CD4-positive, CD25-positive, alpha-beta regulatory T cell (primary cell): ENCODE results near the gene GPC5. TPM values are rescaled to one million over a fixed set of nuclear protein-coding genes. Genes with fewer than 3 reads are reported as not detected.

Experiments
- ATAC-seq, 2 donors: fragments of 150-1000 bp; cut with Tn5 transposase; one replicate each; pipeline ENCODE4 v1.10.0; 2021; ENCODE audit warnings: low read depth in 2 of 2, moderate number of reproducible peaks in 2 of 2, moderate library complexity in 1 of 2
- DNase-seq, 3 donors: peaks; one replicate each; pipeline versions ENCODE4 v3.0.0 to v3.0.0-alpha.2; 2012 to 2022; ENCODE audit warnings: mixed read lengths in 1 of 3
- H3K27ac ChIP-seq: one replicate; pipeline ENCODE4 v1.7.0; 2013; ENCODE audit warnings: mild to moderate bottlenecking, low read length; ENCODE audit not compliant: insufficient read depth, poor library complexity, severe bottlenecking
- H3K27me3 ChIP-seq: one replicate; pipeline ENCODE4 v1.7.0; 2013; ENCODE audit warnings: low read length; ENCODE audit not compliant: control insufficient read depth, insufficient read depth
- H3K36me3 ChIP-seq: one replicate; pipeline ENCODE4 v1.7.0; 2013; ENCODE audit warnings: mild to moderate bottlenecking, low read length, moderate library complexity; ENCODE audit not compliant: control insufficient read depth, insufficient read depth
- H3K4me1 ChIP-seq: 2 replicates; pipeline ENCODE4 v1.7.0; 2013; ENCODE audit warnings: mild to moderate bottlenecking, low read length; ENCODE audit not compliant: insufficient read depth, control insufficient read depth, poor library complexity, severe bottlenecking
- H3K4me3 ChIP-seq: one replicate; pipeline ENCODE4 v1.7.0; 2013; ENCODE audit warnings: low read depth, mild to moderate bottlenecking, low read length, moderate library complexity
- H3K9me3 ChIP-seq, 2 experiments: 1 replicate in 1 of 2; 2 replicates in 1 of 2; pipeline ENCODE4 v1.7.0; 2013; ENCODE audit warnings: low read length in 2 of 2, mild to moderate bottlenecking in 1 of 2, moderate library complexity in 1 of 2; ENCODE audit not compliant: control insufficient read depth in 2 of 2
- H3K27ac Mint-ChIP-seq, 3 donors: one replicate each; pipeline ENCODE4 v1.8.0; 2020 to 2022; ENCODE audit warnings: mild to moderate bottlenecking in 3 of 3, mixed read lengths in 3 of 3, moderate library complexity in 2 of 3
- H3K27me3 Mint-ChIP-seq: one replicate; pipeline ENCODE4 v1.8.0; 2022; ENCODE audit warnings: mild to moderate bottlenecking, mixed read lengths
- H3K36me3 Mint-ChIP-seq: one replicate; pipeline ENCODE4 v1.8.0; 2020; ENCODE audit warnings: mixed read lengths
- H3K4me1 Mint-ChIP-seq, 4 donors: one replicate each; pipeline ENCODE4 v1.8.0; 2020 to 2022; ENCODE audit warnings: mixed read lengths in 4 of 4, mild to moderate bottlenecking in 1 of 4
- H3K4me3 Mint-ChIP-seq, 4 donors: one replicate each; pipeline ENCODE4 v1.8.0; 2020 to 2022; ENCODE audit warnings: mild to moderate bottlenecking in 4 of 4, mixed read lengths in 4 of 4, moderate library complexity in 3 of 4
- H3K9me3 Mint-ChIP-seq, 7 donors: one replicate each; pipeline ENCODE4 v1.8.0; 2020 to 2022; ENCODE audit warnings: mixed read lengths in 7 of 7, mild to moderate bottlenecking in 3 of 7, moderate library complexity in 2 of 7
- polyA plus RNA-seq, 4 donors: library from polyadenylated mRNA; unstranded; fragments of 300-500 nt; fragmentation: Illumina TruSeq; gene quantifications; one replicate each; pipeline ENCODE4 v1.2.3, GENCODE V29; 2021
- total RNA-seq: library from RNA; stranded (reverse); gene quantifications from one replicate; pipeline ENCODE4 v1.2.3, GENCODE V29; 2022

GPC5 gene
- total and polyA plus RNA-seq, 5 donors from 2014 or later, result 0.29 to 0.81 (median 0.59) TPM; not detected in 2

GRCh38 chr13:92591117-92591516 is 1192.7 kb downstream of the GPC5 start:
- H3K9me3 ChIP-seq, result no peaks in the 10 kb centered on the region
- no peaks in the 10 kb centered on the region for H3K4me1 ChIP-seq
- Mint-ChIP-seq H3K9me3 (peaks cover 0 to 39% (median 6%) of the 10 kb centered on the region in 7 donors), H3K4me3 (no peak overlapping the region), H3K27me3 (no peaks in the 10 kb centered on the region), H3K27ac (no peak overlapping the region), H3K4me1 (no peaks in the 10 kb centered on the region), H3K36me3 (no peaks in the 10 kb centered on the region)
- no peaks in the 10 kb centered on the region for H3K27me3 ChIP-seq
- no peak for DNase-seq
- no peak overlapping the region for H3K4me3 ChIP-seq
- H3K27ac ChIP-seq, result no peak overlapping the region
- H3K36me3 ChIP-seq, result no peaks in the 10 kb centered on the region
- no peak for ATAC-seq

- no peaks in the 10 kb centered on the region for H3K27me3 ChIP-seq
- no peak overlapping the region for H3K4me3 ChIP-seq
- no peaks in the 10 kb centered on the region for H3K9me3 ChIP-seq
- H3K36me3 Mint-ChIP-seq, result no peaks in the 10 kb centered on the region
- no peak overlapping the region for H3K4me3 Mint-ChIP-seq
- no peaks in the 10 kb centered on the region for H3K4me1 Mint-ChIP-seq
- H3K36me3 ChIP-seq, result no peaks in the 10 kb centered on the region
- DNase-seq, result no peak
- no peak overlapping the region for H3K27ac Mint-ChIP-seq
- no peaks in the 10 kb centered on the region for H3K27me3 Mint-ChIP-seq
- peaks cover 0 to 34% (median 6%) of the 10 kb centered on the region in 7 donors for H3K9me3 Mint-ChIP-seq
- H3K4me1 ChIP-seq, result no peaks in the 10 kb centered on the region
- H3K27ac ChIP-seq, result no peak overlapping the region
- no peak for ATAC-seq
Measured at GRCh38 chr13:92592757-92593156, 1194.3 kb downstream of the GPC5 start.

- DNase-seq, result no peak
- Mint-ChIP-seq H3K9me3 (peaks cover 0 to 9% (median 3%) of the 10 kb centered on the region in 7 donors), H3K27ac (no peak overlapping the region), H3K4me1 (no peaks in the 10 kb centered on the region), H3K27me3 (no peaks in the 10 kb centered on the region), H3K36me3 (no peaks in the 10 kb centered on the region), H3K4me3 (no peak overlapping the region)
- no peak for ATAC-seq
- Histone ChIP-seq H3K36me3 (no peaks in the 10 kb centered on the region), H3K9me3 (no peaks in the 10 kb centered on the region), H3K4me3 (no peak overlapping the region), H3K4me1 (no peaks in the 10 kb centered on the region), H3K27me3 (no peaks in the 10 kb centered on the region), H3K27ac (no peak overlapping the region)
Measured at GRCh38 chr13:92602560-92602959, 1204.1 kb downstream of the GPC5 start.

GRCh38 chr13:92609376-92609775 is 1211.0 kb downstream of the GPC5 start:
- Histone ChIP-seq H3K27me3 (no peaks in the 10 kb centered on the region), H3K4me1 (no peaks in the 10 kb centered on the region), H3K4me3 (no peak overlapping the region), H3K36me3 (no peaks in the 10 kb centered on the region), H3K27ac (no peak overlapping the region), H3K9me3 (no peaks in the 10 kb centered on the region)
- no peak for DNase-seq
- Mint-ChIP-seq H3K4me3 (no peak overlapping the region), H3K27ac (no peak overlapping the region), H3K36me3 (no peaks in the 10 kb centered on the region), H3K9me3 (peaks cover 0 to 13% (median 2%) of the 10 kb centered on the region in 7 donors), H3K27me3 (no peaks in the 10 kb centered on the region), H3K4me1 (no peaks in the 10 kb centered on the region)
- ATAC-seq, result no peak

GRCh38 chr13:92612892-92613291 is 1214.5 kb downstream of the GPC5 start:
- no peak overlapping the region for H3K27ac Mint-ChIP-seq

GRCh38 chr13:92613921-92614320 is 1215.5 kb downstream of the GPC5 start:
- no peak overlapping the region for H3K27ac Mint-ChIP-seq
- Histone ChIP-seq H3K4me1 (no peaks in the 10 kb centered on the region), H3K27ac (no peak overlapping the region), H3K4me3 (no peak overlapping the region), H3K9me3 (no peaks in the 10 kb centered on the region), H3K36me3 (no peaks in the 10 kb centered on the region), H3K27me3 (no peaks in the 10 kb centered on the region)
- H3K4me3 Mint-ChIP-seq, result no peak overlapping the region
- no peak for ATAC-seq
- H3K36me3 Mint-ChIP-seq, result no peaks in the 10 kb centered on the region
- H3K4me1 Mint-ChIP-seq, result no peaks in the 10 kb centered on the region
- peaks cover 0 to 3% (median under 1%) of the 10 kb centered on the region in 7 donors for H3K9me3 Mint-ChIP-seq
- DNase-seq, result no peak
- no peaks in the 10 kb centered on the region for H3K27me3 Mint-ChIP-seq

More at GRCh38 chr13:92612892-92613291, 1214.5 kb downstream of the GPC5 start:
- Mint-ChIP-seq H3K36me3 (no peaks in the 10 kb centered on the region), H3K4me3 (no peak overlapping the region), H3K27me3 (no peaks in the 10 kb centered on the region), H3K4me1 (no peaks in the 10 kb centered on the region), H3K9me3 (peaks cover 0 to 11% (median 2%) of the 10 kb centered on the region in 7 donors)
- DNase-seq (no peak), ATAC-seq (no peak)
- no peak overlapping the region for H3K27ac ChIP-seq
- H3K4me3 ChIP-seq, result no peak overlapping the region
- no peaks in the 10 kb centered on the region for H3K36me3 ChIP-seq
- H3K9me3 ChIP-seq, result no peaks in the 10 kb centered on the region
- no peaks in the 10 kb centered on the region for H3K27me3 ChIP-seq
- no peaks in the 10 kb centered on the region for H3K4me1 ChIP-seq

GRCh38 chr13:92621985-92622384 is 1223.6 kb downstream of the GPC5 start:
- Mint-ChIP-seq H3K27me3 (no peaks in the 10 kb centered on the region), H3K4me3 (no peak overlapping the region), H3K36me3 (no peaks in the 10 kb centered on the region), H3K4me1 (no peaks in the 10 kb centered on the region), H3K9me3 (peaks cover 0 to 8% (median 2%) of the 10 kb centered on the region in 7 donors), H3K27ac (no peak overlapping the region)
- H3K27ac ChIP-seq, result no peak overlapping the region
- H3K27me3 ChIP-seq, result no peaks in the 10 kb centered on the region
- no peaks in the 10 kb centered on the region for H3K4me1 ChIP-seq
- H3K4me3 ChIP-seq, result no peak overlapping the region
- H3K36me3 ChIP-seq, result no peaks in the 10 kb centered on the region
- DNase-seq (no peak), ATAC-seq (no peak)
- peaks cover 0 to 3% of the 10 kb centered on the region in 2 experiments for H3K9me3 ChIP-seq

GRCh38 chr13:92622905-92623304 is 1224.5 kb downstream of the GPC5 start:
- no peaks in the 10 kb centered on the region for H3K27me3 Mint-ChIP-seq
- Histone ChIP-seq H3K27ac (no peak overlapping the region), H3K4me1 (no peaks in the 10 kb centered on the region)

More at GRCh38 chr13:92622905-92623304, 1224.5 kb downstream of the GPC5 start:
- DNase-seq (no peak), ATAC-seq (no peak)
- Histone ChIP-seq H3K4me3 (no peak overlapping the region), H3K27me3 (no peaks in the 10 kb centered on the region), H3K36me3 (no peaks in the 10 kb centered on the region), H3K9me3 (peaks cover 0 to 3% of the 10 kb centered on the region in 2 experiments)
- Mint-ChIP-seq H3K27ac (no peak overlapping the region), H3K4me1 (no peaks in the 10 kb centered on the region), H3K36me3 (no peaks in the 10 kb centered on the region), H3K4me3 (no peak overlapping the region), H3K9me3 (peaks cover 0 to 11% (median 3%) of the 10 kb centered on the region in 7 donors)
